Measurements from ENCODE around the gene PRR20C.
"Not testable (repeated sequence)": the region's sequence is repeated elsewhere in the genome, so short reads cannot be mapped to it uniquely, and the experiment has no call there.

The PRR20C gene

DNA sequence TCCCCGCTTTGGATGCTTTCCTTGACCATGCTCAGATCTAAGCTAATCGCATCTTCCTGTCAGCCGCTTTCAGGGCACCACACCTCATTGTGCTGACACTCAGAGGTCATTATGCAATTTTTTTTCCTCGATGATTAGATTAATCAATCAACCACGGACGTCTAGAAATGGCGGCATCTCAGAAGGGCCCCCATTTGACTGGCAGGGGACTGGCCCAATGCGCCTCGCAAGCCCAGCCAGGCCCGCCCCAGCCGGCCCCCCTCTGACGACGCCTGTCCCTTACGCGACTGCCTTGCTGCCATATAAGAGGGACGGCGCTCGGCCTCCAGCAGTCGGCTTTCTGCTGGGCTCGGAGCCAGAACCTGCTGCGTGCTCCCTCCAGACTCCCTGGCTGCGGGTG, at the start of gene PRR20C:
TSS of gene PRR20C (plus strand) at position 301 of the 400 bp plus-strand sequence. CDS start 387 bp downstream, outside the sequence.
- H3K4me1 Mint-ChIP-seq; H3K36me3 Mint-ChIP-seq (ENCODE audit: low read depth); H3K27ac Mint-ChIP-seq; H3K4me3 Mint-ChIP-seq; H3K27me3 Mint-ChIP-seq (ENCODE audit: low read depth); H3K9me3 Mint-ChIP-seq: not testable (repeated sequence)

DNA sequence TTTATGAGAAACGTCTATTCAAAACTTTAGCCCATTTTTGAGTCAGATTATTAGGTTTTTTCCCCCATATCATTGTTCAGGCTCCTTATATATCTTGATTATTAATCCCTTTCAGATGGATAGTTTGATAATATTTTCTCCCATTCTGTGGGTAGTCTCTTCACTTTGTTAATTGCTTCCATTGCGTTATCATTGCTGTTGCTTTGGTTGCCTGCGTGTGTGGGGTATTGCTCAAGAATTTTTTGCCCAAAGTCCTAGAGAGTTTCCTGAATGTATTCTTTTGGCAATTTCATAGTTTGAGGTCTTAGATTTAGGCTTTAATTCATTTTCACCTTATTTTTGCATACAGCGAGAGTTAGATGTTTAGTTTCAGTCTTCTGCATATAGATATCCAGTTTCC, 38.9 kb upstream of the PRR20C start:
- Mint-ChIP-seq H3K27ac (no peak overlapping the region), H3K27me3 (ENCODE audit: low read depth) (no peaks in the 10 kb centered on the region), H3K9me3 (peaks cover 17% of the 10 kb centered on the region), H3K4me3 (no peak overlapping the region), H3K4me1 (no peaks in the 10 kb centered on the region), H3K36me3 (ENCODE audit: low read depth) (no peaks in the 10 kb centered on the region)
- TF ChIP-seq, protein P1, sequence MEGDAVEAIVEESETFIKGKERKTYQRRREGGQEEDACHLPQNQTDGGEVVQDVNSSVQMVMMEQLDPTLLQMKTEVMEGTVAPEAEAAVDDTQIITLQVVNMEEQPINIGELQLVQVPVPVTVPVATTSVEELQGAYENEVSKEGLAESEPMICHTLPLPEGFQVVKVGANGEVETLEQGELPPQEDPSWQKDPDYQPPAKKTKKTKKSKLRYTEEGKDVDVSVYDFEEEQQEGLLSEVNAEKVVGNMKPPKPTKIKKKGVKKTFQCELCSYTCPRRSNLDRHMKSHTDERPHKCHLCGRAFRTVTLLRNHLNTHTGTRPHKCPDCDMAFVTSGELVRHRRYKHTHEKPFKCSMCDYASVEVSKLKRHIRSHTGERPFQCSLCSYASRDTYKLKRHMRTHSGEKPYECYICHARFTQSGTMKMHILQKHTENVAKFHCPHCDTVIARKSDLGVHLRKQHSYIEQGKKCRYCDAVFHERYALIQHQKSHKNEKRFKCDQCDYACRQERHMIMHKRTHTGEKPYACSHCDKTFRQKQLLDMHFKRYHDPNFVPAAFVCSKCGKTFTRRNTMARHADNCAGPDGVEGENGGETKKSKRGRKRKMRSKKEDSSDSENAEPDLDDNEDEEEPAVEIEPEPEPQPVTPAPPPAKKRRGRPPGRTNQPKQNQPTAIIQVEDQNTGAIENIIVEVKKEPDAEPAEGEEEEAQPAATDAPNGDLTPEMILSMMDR (IDR thresholded peaks at IDR 0.05; ENCODE audit: unreplicated experiment in 3 of 3), result no peak

DNA sequence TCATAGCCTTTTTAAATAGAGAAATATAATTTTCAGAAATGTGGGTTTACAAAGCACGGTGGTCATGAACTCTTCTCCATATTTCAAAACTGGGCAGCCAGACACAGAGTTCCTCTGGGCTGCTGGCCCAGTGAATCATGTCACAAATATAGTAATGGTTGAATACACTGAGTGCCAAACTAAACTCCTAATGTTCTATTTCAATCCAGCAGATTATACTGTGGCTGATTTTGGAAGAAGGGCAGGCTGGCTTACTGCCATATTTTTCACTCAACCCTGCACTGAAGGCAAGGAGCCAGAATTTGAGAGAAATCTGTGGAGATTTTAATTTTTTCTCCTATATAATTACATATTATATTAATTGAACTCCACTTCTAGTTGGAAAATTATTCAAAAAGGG, 30.2 kb upstream of the PRR20C start:
- Mint-ChIP-seq H3K4me1 (peaks cover 20% of the 10 kb centered on the region), H3K9me3 (no peaks in the 10 kb centered on the region), H3K27me3 (ENCODE audit: low read depth) (no peaks in the 10 kb centered on the region), H3K27ac (peak overlapping the region in 2 of 3 experiments; percentile 34 to 77), H3K4me3 (no peak overlapping the region), H3K36me3 (ENCODE audit: low read depth) (no peaks in the 10 kb centered on the region)
- TF ChIP-seq, protein P1 (IDR thresholded peaks at IDR 0.05; ENCODE audit: unreplicated experiment in 3 of 3), result no peak

DNA sequence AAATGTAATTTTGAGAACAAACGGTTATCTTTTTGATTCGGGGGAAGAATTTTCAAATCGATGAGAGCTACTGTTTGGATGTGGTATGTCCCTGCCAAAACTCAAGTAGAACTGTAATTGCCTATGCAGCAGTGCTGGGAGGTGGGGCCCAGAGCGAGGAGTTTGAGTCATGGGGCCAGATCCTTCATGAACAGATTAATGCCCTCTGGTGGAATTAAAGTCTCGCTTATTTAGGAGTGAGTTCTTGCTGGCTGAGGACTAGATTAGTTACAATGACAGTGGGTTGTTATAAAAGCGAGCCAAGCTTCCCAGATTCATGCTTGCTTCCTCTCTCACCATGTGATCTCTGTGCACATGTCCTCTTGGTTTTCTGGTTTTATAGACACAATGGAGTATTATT, 25.0 kb upstream of the PRR20C start:
- no peaks in the 10 kb centered on the region for H3K27me3 Mint-ChIP-seq (ENCODE audit: low read depth)
- peaks cover 3% of the 10 kb centered on the region for H3K4me1 Mint-ChIP-seq
- no peaks in the 10 kb centered on the region for H3K36me3 Mint-ChIP-seq (ENCODE audit: low read depth)
- no peaks in the 10 kb centered on the region for H3K9me3 Mint-ChIP-seq
- H3K27ac Mint-ChIP-seq, result no peak overlapping the region
- TF ChIP-seq, protein P1 (IDR thresholded peaks at IDR 0.05; ENCODE audit: unreplicated experiment in 3 of 3), result no peak
- no peak overlapping the region for H3K4me3 Mint-ChIP-seq

DNA sequence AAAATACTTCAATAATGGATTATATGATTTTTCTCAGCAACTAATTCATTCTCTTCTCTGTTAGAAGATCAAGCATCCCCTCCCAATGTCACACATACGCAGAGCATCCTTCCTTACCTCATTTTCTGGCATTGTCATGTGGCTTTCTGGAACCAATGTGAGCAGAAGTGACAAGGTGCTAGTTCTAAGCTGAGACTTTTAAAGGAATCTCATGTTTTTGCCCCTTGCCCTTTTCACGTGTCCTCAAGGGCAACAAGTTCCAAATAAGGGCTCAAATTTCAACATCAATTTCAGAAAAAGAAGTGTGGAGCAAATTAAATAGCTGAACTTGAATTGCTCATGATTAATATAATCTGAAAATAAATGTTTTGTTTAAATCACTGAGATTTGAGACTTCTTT, 17.8 kb upstream of the PRR20C start:
- TF ChIP-seq, protein P1 (IDR thresholded peaks at IDR 0.05; ENCODE audit: unreplicated experiment in 3 of 3), result no peak
- Mint-ChIP-seq H3K9me3 (no peaks in the 10 kb centered on the region), H3K36me3 (ENCODE audit: low read depth) (no peaks in the 10 kb centered on the region), H3K27me3 (ENCODE audit: low read depth) (no peaks in the 10 kb centered on the region), H3K4me3 (no peak overlapping the region), H3K27ac (no peak overlapping the region), H3K4me1 (no peaks in the 10 kb centered on the region)

DNA sequence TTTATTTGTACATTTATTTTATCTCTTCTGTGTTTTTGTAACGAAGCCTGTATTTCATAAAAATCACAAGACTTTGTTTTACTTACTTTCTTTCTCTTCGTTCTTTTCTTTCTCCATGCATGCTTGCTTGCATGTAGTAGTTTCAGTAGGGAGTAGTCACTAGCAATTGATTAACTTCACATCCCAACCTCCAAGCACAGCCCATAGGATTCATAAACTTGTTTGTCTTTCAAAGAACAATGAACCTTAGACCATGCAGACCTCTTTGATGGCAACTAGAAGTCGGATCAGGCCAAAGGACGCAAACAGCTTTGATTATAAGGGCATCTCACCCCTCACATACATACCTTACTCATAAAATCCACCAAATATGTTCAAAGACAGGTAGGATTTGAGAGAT, 16.3 kb upstream of the PRR20C start:
- Mint-ChIP-seq H3K4me3 (peak overlapping the region; percentile 50 to 71 (median 57)), H3K4me1 (no peaks in the 10 kb centered on the region), H3K27ac (peak overlapping the region; percentile 59 to 85 (median 77)), H3K27me3 (ENCODE audit: low read depth) (no peaks in the 10 kb centered on the region), H3K9me3 (no peaks in the 10 kb centered on the region), H3K36me3 (ENCODE audit: low read depth) (no peaks in the 10 kb centered on the region)
- TF ChIP-seq, protein P1 (IDR thresholded peaks at IDR 0.05; ENCODE audit: unreplicated experiment in 3 of 3), result no peak

Data from nephron (organoid).